Kidney epithelial cell (primary cell): ENCODE results near the gene SLC23A1. TPM values are rescaled to one million over a fixed set of nuclear protein-coding genes. Genes with fewer than 3 reads are reported as not detected.

Source experiments
- DNase-seq: peaks from one replicate; pipeline ENCODE4 v3.0.0-alpha.2; 2010; ENCODE audit warnings: low read depth
- H3K27me3 ChIP-seq: 2 replicates; pipeline ENCODE4 v1.6.0; 2011; ENCODE audit warnings: low read length; ENCODE audit not compliant: control insufficient read depth, insufficient read depth
- H3K36me3 ChIP-seq: 2 replicates; pipeline ENCODE4 v1.5.1; 2011; ENCODE audit warnings: low read length; ENCODE audit not compliant: control insufficient read depth, insufficient read depth
- H3K4me3 ChIP-seq: 2 replicates; pipeline ENCODE4 v1.5.1; 2011; ENCODE audit warnings: low read depth, mild to moderate bottlenecking, control low read depth, low read length
- CTCF ChIP-seq: IDR thresholded peaks from 2 replicates; pipeline ENCODE4 v1.5.1; 2011; ENCODE audit warnings: mild to moderate bottlenecking, moderate library complexity, low read length, control low read depth, inconsistent platforms; ENCODE audit not compliant: insufficient read depth, poor library complexity, severe bottlenecking
- total RNA-seq: library from RNA; depleted of rRNA; stranded (reverse); fragments of >200 nt; gene quantifications from 2 replicates; pipeline ENCODE4 v1.2.3, GENCODE V29; 2015

The SLC23A1 gene
- total RNA-seq, 1 donor from 2014 or later, result not detected

- Histone ChIP-seq H3K27me3 (no peaks in the 10 kb centered on the region), H3K4me3 (no peak overlapping the region), H3K36me3 (no peaks in the 10 kb centered on the region)
- no peak for TF ChIP-seq CTCF
- no peak for DNase-seq
These were observed 3.3 kb downstream of the SLC23A1 start for GRCh38 chr5:139379626-139380449.

GRCh38 chr5:139378941-139379361, 4.1 kb downstream of the SLC23A1 start:
- Histone ChIP-seq H3K27me3 (no peaks in the 10 kb centered on the region), H3K36me3 (no peaks in the 10 kb centered on the region), H3K4me3 (no peak overlapping the region)
- TF ChIP-seq CTCF, result no peak
- DNase-seq, result no peak

GRCh38 chr5:139378101-139378825, 4.8 kb downstream of the SLC23A1 start:
- no peak for TF ChIP-seq CTCF
- H3K4me3 ChIP-seq, result no peak overlapping the region
- H3K36me3 ChIP-seq, result no peaks in the 10 kb centered on the region
- DNase-seq, result no peak
- H3K27me3 ChIP-seq, result no peaks in the 10 kb centered on the region

- no peak for TF ChIP-seq CTCF
- Histone ChIP-seq H3K27me3 (no peaks in the 10 kb centered on the region), H3K36me3 (no peaks in the 10 kb centered on the region), H3K4me3 (no peak overlapping the region)
- no peak for DNase-seq
These were observed 5.9 kb downstream of the SLC23A1 start for GRCh38 chr5:139377226-139377625.

- no peak for DNase-seq
- no peak for TF ChIP-seq CTCF
- H3K27me3 ChIP-seq, result no peaks in the 10 kb centered on the region
- no peak overlapping the region for H3K4me3 ChIP-seq
- H3K36me3 ChIP-seq, result peaks cover 2% of the 10 kb centered on the region
These were observed 6.7 kb downstream of the SLC23A1 start for GRCh38 chr5:139376364-139376763.
